Neural progenitor cell (in vitro differentiated cells): ENCODE results near the gene ROMO1. TPM values are rescaled to one million over a fixed set of nuclear protein-coding genes. Genes with fewer than 3 reads are reported as not detected.
"Not testable (repeated sequence)": the region's sequence is repeated elsewhere in the genome, so short reads cannot be mapped to it uniquely, and the experiment has no call there.

ENCODE experiments used
- DNase-seq: peaks from one replicate; pipeline ENCODE4 v3.0.0-alpha.2; 2016; ENCODE audit warnings: low spot score
- H2AFZ ChIP-seq: fragments of 200-600 bp; sonication (generic); replicated peaks from 2 replicates; pipeline ENCODE4 v1.6.1; 2016; ENCODE audit warnings: antibody characterized with exemption
- H3F3A ChIP-seq: fragments of 200-600 bp; sonication (generic); 2 replicates; pipeline ENCODE4 v1.6.1; 2016; ENCODE audit warnings: antibody characterized with exemption, low read depth
- H3K27ac ChIP-seq: fragments of 200-600 bp; sonication (generic); 2 replicates; pipeline ENCODE4 v1.5.1; 2016; ENCODE audit warnings: mild to moderate bottlenecking
- H3K27me3 ChIP-seq: fragments of 200-600 bp; sonication (generic); 2 replicates; pipeline ENCODE4 v1.6.1; 2016; ENCODE audit warnings: mild to moderate bottlenecking, moderate library complexity
- H3K36me3 ChIP-seq: fragments of 200-600 bp; sonication (generic); 2 replicates; pipeline ENCODE4 v1.5.1; 2016
- H3K4me1 ChIP-seq: fragments of 200-600 bp; sonication (generic); 2 replicates; pipeline ENCODE4 v1.6.1; 2016; ENCODE audit warnings: mixed run types
- H3K4me2 ChIP-seq: fragments of 200-600 bp; sonication (generic); 2 replicates; pipeline ENCODE4 v1.6.1; 2016
- H3K4me3 ChIP-seq: fragments of 200-600 bp; sonication (generic); 2 replicates; pipeline ENCODE4 v1.5.1; 2016
- H3K79me2 ChIP-seq: fragments of 200-600 bp; sonication (generic); 2 replicates; pipeline ENCODE4 v1.6.1; 2016; ENCODE audit warnings: low read depth
- H3K9ac ChIP-seq: fragments of 200-600 bp; sonication (generic); 2 replicates; pipeline ENCODE4 v1.6.1; 2016
- H3K9me3 ChIP-seq: fragments of 200-600 bp; sonication (generic); 2 replicates; pipeline ENCODE4 v1.5.1; 2016; ENCODE audit warnings: low read depth
- H4K20me1 ChIP-seq: fragments of 200-600 bp; sonication (generic); 2 replicates; pipeline ENCODE4 v1.6.1; 2016; ENCODE audit warnings: low read depth
- H3K27ac Mint-ChIP-seq: 3 replicates; pipeline ENCODE4 v1.8.0; 2021; ENCODE audit warnings: mixed read lengths
- H3K27me3 Mint-ChIP-seq: 2 replicates; pipeline ENCODE4 v1.8.0; 2022; ENCODE audit warnings: low read depth, mild to moderate bottlenecking, inconsistent platforms, moderate library complexity, mixed read lengths; ENCODE audit not compliant: insufficient read depth
- H3K36me3 Mint-ChIP-seq: 3 replicates; pipeline ENCODE4 v1.8.0; 2021; ENCODE audit warnings: mixed read lengths
- H3K4me1 Mint-ChIP-seq: 3 replicates; pipeline ENCODE4 v1.8.0; 2021; ENCODE audit warnings: mixed read lengths
- H3K4me3 Mint-ChIP-seq: 3 replicates; pipeline ENCODE4 v1.8.0; 2021; ENCODE audit warnings: mild to moderate bottlenecking, moderate library complexity, mixed read lengths
- H3K9me3 Mint-ChIP-seq: 3 replicates; pipeline ENCODE4 v1.8.0; 2020; ENCODE audit warnings: mixed read lengths
- EZH2 ChIP-seq: fragments of 200-600 bp; sonication (generic); IDR thresholded peaks from 2 replicates; pipeline ENCODE4 v1.6.1; 2017; ENCODE audit warnings: antibody characterized with exemption, mild to moderate bottlenecking, moderate library complexity
- EZH2phosphoT487 ChIP-seq: fragments of 200-600 bp; sonication (generic); IDR thresholded peaks from 2 replicates; pipeline ENCODE4 v1.6.1; 2017; ENCODE audit warnings: antibody characterized with exemption
- total RNA-seq: library from RNA; depleted of rRNA; stranded (reverse); fragments of >200 nt; gene quantifications from 2 replicates; pipeline ENCODE4 v1.2.3, GENCODE V29; 2015; ENCODE audit warnings: low replicate concordance
- TF ChIP-seq, protein P1 (sequence below): fragments of 200-600 bp; sonication (generic); IDR thresholded peaks from 2 replicates; pipeline ENCODE4 v1.5.1; 2017; ENCODE audit warnings: antibody characterized with exemption, mild to moderate bottlenecking

Gene ROMO1
- total RNA-seq, 1 donor from 2014 or later: 135 TPM

DNA sequence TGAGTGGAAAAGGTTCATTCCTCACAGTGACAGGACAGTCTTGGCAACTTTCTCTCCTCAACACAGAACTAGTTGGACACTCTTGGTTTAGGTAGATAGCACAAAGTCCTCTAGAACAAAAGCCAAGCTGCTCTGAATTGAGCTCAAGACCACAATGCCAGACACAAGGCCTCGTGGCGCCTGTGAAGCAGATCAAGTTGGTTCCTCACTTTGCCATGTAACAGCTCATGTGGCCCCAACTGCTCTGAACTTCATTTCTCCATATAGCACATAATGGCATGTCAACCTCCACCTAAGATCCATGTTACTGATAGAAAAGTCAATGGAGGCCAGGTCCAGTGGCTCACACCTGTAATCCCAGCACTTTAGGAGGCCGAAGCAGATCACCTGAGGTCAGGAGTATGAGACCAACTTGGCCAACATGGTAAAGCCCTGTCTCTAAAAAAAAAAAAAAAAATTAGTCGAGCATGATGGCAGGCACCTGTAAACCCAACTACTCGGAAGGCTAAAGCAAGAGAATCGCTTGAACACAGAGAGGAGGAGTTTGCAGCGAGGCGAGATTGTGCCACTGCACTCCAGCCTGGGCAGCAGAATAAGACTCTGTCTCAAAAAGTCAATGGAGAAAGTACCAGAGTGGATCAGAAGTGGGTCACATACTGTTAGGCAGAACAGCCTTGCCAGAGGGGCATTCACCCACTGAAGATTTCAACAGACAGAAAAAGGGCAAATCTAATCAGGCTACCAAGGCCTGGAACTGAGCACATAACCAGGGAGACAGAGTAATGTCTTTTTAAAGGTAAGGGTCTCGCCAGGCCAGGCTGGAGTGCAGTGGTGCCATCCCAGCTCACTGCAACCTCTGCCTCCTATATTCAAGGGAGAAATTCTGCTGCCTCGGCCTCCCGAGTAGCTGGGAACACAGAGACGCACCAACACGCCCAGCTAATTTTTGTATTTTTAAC lies 21.2 kb downstream of the ROMO1 start:
- peaks cover 98% of the 10 kb centered on the region for H3K79me2 ChIP-seq
- H3K9ac ChIP-seq: no peak overlapping the region
- peaks cover 69% of the 10 kb centered on the region for H3K36me3 ChIP-seq
- Mint-ChIP-seq H3K4me3 (no peak overlapping the region), H3K9me3 (no peaks in the 10 kb centered on the region), H3K4me1 (no peaks in the 10 kb centered on the region), H3K36me3 (peaks cover 42% of the 10 kb centered on the region), H3K27ac (no peak overlapping the region), H3K27me3 (no peaks in the 10 kb centered on the region)
- no peaks in the 10 kb centered on the region for H3K9me3 ChIP-seq
- H2AFZ ChIP-seq: no peak overlapping the region
- no peaks in the 10 kb centered on the region for H3K4me1 ChIP-seq
- no peak overlapping the region for H3K4me3 ChIP-seq
- no peak for DNase-seq
- H3F3A ChIP-seq: peaks cover 67% of the 10 kb centered on the region
- no peaks in the 10 kb centered on the region for H3K27me3 ChIP-seq
- TF ChIP-seq EZH2phosphoT487 (no peak), EZH2 (no peak)
- TF ChIP-seq, protein P1, sequence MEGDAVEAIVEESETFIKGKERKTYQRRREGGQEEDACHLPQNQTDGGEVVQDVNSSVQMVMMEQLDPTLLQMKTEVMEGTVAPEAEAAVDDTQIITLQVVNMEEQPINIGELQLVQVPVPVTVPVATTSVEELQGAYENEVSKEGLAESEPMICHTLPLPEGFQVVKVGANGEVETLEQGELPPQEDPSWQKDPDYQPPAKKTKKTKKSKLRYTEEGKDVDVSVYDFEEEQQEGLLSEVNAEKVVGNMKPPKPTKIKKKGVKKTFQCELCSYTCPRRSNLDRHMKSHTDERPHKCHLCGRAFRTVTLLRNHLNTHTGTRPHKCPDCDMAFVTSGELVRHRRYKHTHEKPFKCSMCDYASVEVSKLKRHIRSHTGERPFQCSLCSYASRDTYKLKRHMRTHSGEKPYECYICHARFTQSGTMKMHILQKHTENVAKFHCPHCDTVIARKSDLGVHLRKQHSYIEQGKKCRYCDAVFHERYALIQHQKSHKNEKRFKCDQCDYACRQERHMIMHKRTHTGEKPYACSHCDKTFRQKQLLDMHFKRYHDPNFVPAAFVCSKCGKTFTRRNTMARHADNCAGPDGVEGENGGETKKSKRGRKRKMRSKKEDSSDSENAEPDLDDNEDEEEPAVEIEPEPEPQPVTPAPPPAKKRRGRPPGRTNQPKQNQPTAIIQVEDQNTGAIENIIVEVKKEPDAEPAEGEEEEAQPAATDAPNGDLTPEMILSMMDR: no peak
- no peak overlapping the region for H3K27ac ChIP-seq
- peaks cover 99% of the 10 kb centered on the region for H4K20me1 ChIP-seq
- H3K4me2 ChIP-seq: no peak overlapping the region

DNA sequence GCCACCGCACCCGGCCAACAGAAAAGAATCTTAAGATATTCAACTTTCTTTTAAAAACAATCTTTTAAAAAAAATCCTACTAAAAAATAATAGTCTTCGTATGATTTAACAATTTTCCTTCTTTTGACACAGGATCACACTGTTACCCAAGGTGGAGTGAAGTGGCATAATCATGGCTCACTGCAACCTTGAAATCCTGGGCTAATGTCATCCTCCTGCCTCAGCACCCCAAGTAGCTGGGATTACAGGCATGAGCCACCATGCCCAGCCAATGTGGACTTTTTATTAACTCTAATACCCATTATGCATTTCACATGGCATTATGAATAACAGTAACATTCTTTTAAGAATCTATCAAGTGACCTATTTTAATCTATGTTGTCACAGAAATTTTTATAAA lies 22.0 kb downstream of the ROMO1 start:
- no peaks in the 10 kb centered on the region for H3K9me3 ChIP-seq
- no peak overlapping the region for H3K27ac Mint-ChIP-seq
- peaks cover 98% of the 10 kb centered on the region for H3K79me2 ChIP-seq
- no peaks in the 10 kb centered on the region for H3K27me3 ChIP-seq
- H3K36me3 Mint-ChIP-seq: peaks cover 38% of the 10 kb centered on the region
- H3K4me1 ChIP-seq: no peaks in the 10 kb centered on the region
- no peak overlapping the region for H3K9ac ChIP-seq
- TF ChIP-seq EZH2phosphoT487 (no peak), EZH2 (no peak)
- TF ChIP-seq, protein P1: no peak
- peaks cover 99% of the 10 kb centered on the region for H4K20me1 ChIP-seq
- no peaks in the 10 kb centered on the region for H3K4me1 Mint-ChIP-seq
- DNase-seq: no peak
- H3F3A ChIP-seq: peaks cover 67% of the 10 kb centered on the region
- no peaks in the 10 kb centered on the region for H3K27me3 Mint-ChIP-seq
- H3K4me3 Mint-ChIP-seq: no peak overlapping the region
- H3K4me3 ChIP-seq: no peak overlapping the region
- no peaks in the 10 kb centered on the region for H3K9me3 Mint-ChIP-seq
- H2AFZ ChIP-seq: no peak overlapping the region
- no peak overlapping the region for H3K27ac ChIP-seq
- peaks cover 64% of the 10 kb centered on the region for H3K36me3 ChIP-seq
- H3K4me2 ChIP-seq: no peak overlapping the region

DNA sequence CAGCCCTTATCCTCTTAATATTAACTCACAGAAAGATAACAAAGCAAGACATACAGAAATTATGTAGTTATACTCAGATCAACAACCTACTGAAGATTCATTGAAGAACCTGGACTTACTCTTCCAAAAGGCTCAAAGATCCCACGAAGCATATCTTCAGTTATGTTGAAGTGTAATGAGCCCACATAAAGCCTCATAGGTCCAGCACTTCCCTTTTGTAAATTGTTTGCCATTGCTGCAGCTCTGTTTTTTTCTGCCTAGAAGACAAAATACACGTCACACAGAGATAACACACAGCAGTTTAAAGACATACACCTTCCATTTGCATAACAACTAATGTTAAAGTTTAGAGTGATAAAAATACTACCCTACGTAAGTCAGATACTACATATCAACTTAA lies 22.4 kb downstream of the ROMO1 start:
- Histone ChIP-seq H3K9me3 (no peaks in the 10 kb centered on the region), H3K4me1 (no peaks in the 10 kb centered on the region), H4K20me1 (peaks cover 99% of the 10 kb centered on the region), H3K4me3 (no peak overlapping the region), H3K4me2 (no peak overlapping the region), H3F3A (peaks cover 65% of the 10 kb centered on the region), H3K36me3 (peaks cover 65% of the 10 kb centered on the region), H3K27me3 (no peaks in the 10 kb centered on the region), H3K9ac (no peak overlapping the region), H2AFZ (no peak overlapping the region), H3K79me2 (peaks cover 98% of the 10 kb centered on the region), H3K27ac (no peak overlapping the region)
- Mint-ChIP-seq H3K4me3 (no peak overlapping the region), H3K27me3 (no peaks in the 10 kb centered on the region), H3K27ac (no peak overlapping the region), H3K36me3 (peaks cover 39% of the 10 kb centered on the region), H3K4me1 (no peaks in the 10 kb centered on the region), H3K9me3 (no peaks in the 10 kb centered on the region)
- TF ChIP-seq EZH2phosphoT487: no peak
- no peak for TF ChIP-seq EZH2
- TF ChIP-seq, protein P1: no peak
- no peak for DNase-seq

DNA sequence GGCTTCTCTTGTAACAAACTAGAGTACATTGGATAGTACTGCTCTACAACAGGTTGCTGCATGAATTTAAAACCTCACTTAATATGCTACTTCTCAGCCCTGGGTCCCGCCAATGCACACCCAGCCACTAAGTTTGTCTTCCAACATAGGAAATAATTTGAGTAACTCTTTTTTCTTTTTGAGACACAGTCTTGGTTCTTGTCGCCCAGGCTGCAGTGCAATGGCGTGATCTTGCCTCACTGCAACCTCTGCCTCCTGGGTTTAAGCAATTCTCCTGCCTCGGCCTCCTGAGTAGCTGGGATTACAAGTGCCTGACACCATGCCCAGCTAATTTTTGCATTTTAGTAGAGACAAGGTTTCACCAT lies 24.1 kb downstream of the ROMO1 start:
- H3F3A ChIP-seq: peaks cover 50% of the 10 kb centered on the region
- H3K4me1 ChIP-seq, H3K4me2 ChIP-seq, DNase-seq, H3K27ac ChIP-seq, H3K9me3 Mint-ChIP-seq, H3K4me3 ChIP-seq, H3K9me3 ChIP-seq, H3K4me1 Mint-ChIP-seq, H3K9ac ChIP-seq, H3K27me3 Mint-ChIP-seq, H3K4me3 Mint-ChIP-seq, H3K27ac Mint-ChIP-seq, H3K27me3 ChIP-seq, H2AFZ ChIP-seq: not testable (repeated sequence)
- peaks cover 40% of the 10 kb centered on the region for H3K36me3 Mint-ChIP-seq
- peaks cover 99% of the 10 kb centered on the region for H3K79me2 ChIP-seq
- peaks cover 97% of the 10 kb centered on the region for H4K20me1 ChIP-seq
- H3K36me3 ChIP-seq: peaks cover 65% of the 10 kb centered on the region

DNA sequence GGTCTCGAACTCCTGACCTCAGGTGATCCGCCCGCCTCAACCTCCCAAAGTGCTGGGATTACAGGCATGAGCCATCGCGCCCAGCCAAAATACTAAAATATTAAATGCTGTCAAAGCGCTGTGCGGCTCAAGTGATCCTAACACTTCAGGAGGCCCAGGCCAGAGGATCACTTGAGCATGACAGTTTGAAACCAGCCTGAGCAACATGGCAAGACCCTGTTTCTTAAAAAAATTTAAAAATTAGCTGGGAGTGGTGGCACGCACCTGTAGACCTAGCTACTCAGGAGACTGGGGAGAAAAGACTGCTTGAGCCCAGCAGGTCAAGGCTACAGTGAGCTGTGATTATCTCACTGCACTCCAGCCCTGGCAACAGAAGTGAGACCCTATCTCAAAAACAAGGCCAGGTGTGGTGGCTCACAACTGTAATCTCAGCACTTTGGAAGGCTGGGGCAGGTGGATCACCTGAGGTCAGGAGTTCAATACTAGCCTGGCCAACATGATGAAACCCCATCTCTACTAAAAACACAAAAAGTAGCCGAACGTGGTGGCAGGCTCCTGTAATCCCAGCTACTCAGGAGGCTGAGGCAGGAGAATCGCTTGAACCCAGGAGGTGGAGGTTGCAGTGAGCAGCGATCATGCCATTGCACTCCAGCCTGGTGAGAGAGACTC lies 24.6 kb downstream of the ROMO1 start:
- Histone ChIP-seq H3K36me3 (peaks cover 63% of the 10 kb centered on the region), H3K79me2 (peaks cover 100% of the 10 kb centered on the region), H4K20me1 (peaks cover 97% of the 10 kb centered on the region), H3F3A (peaks cover 48% of the 10 kb centered on the region)
- not testable (repeated sequence) for H3K27ac Mint-ChIP-seq, H3K9me3 Mint-ChIP-seq, H3K27ac ChIP-seq, H2AFZ ChIP-seq, H3K27me3 Mint-ChIP-seq, H3K4me1 ChIP-seq, H3K4me3 ChIP-seq, H3K9me3 ChIP-seq, H3K4me2 ChIP-seq, H3K27me3 ChIP-seq, H3K9ac ChIP-seq, DNase-seq, H3K4me3 Mint-ChIP-seq, H3K4me1 Mint-ChIP-seq
- peaks cover 40% of the 10 kb centered on the region for H3K36me3 Mint-ChIP-seq
